ES-I3 (cell line): ENCODE measurements around the gene PITPNM3.

Experiments
- H3K36me3 ChIP-seq: 2 replicates; pipeline ENCODE4 v1.6.1; 2013; ENCODE audit warnings: mild to moderate bottlenecking, low read length, control low read depth, moderate library complexity; ENCODE audit not compliant: insufficient read depth
- H3K4me1 ChIP-seq: 2 replicates; pipeline ENCODE4 v1.6.1; 2013; ENCODE audit warnings: mild to moderate bottlenecking, control low read depth, low read length; ENCODE audit not compliant: insufficient read depth
- H3K9ac ChIP-seq: 2 replicates; pipeline ENCODE4 v1.6.1; 2013; ENCODE audit warnings: low read depth, mild to moderate bottlenecking, low read length, moderate library complexity
- H3K9me3 ChIP-seq: 2 replicates; pipeline ENCODE4 v1.6.1; 2013; ENCODE audit warnings: mild to moderate bottlenecking, low read length, moderate library complexity; ENCODE audit not compliant: control insufficient read depth, insufficient read depth

The PITPNM3 gene

DNA sequence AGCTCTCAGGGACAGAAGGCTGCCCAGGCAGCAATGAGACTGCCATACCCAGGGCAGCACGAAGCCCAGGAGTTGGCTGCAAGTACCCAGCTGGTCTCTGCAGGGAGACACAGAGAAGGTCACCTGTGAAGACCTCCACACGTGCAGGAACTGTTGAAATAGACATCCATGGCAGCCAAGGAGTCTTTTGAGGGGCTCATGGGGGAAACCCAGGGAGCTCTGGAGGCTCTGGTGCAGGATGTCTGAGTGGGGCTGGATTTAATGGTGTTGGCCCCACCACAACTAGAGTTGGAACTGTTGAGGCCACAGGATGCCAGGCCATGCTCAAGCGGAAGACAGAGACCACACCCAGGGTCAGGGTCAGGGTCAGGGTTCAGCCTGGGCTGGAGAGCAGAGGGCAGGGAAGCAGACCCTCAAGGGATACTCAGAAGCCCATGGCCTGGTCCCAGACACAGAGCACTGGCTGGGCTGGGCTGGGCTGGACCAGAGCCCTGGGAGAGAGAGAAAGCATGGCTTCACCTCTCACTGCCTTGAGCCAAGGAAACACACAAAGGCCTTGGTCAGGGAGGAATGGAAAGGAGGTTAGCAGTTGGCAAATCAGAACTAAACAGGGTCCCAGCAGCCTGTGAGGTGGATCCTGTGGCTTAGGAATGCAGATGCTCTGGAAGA is 21.4 kb downstream of the PITPNM3 start:
- peaks cover 9% of the 10 kb centered on the region for H3K4me1 ChIP-seq
- H3K36me3 ChIP-seq: no peaks in the 10 kb centered on the region
- H3K9ac ChIP-seq: no peak overlapping the region
- no peaks in the 10 kb centered on the region for H3K9me3 ChIP-seq

DNA sequence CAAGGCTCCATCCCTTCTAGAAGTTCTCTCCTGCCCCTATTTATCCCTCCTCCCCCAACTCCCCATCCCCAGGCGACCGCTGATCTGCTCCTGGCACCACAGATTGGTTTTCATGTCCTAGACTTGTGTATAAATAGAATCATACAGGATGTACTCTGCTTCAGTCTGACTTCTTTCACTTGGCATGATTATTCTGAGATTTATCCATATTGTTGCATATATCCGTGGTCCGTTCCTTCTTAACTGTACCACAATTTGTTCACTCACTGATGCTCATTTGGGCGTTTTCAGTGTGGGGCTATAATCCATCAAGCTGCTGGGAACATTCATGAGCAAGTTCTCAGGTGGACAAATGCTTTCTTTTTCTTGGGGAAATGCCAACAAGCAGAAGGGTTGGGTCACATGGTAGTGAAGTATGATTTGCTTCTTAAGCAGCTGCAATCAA is 23.9 kb downstream of the PITPNM3 start:
- H3K36me3 ChIP-seq: no peaks in the 10 kb centered on the region
- H3K4me1 ChIP-seq: peaks cover 13% of the 10 kb centered on the region
- no peak overlapping the region for H3K9ac ChIP-seq
- H3K9me3 ChIP-seq: no peaks in the 10 kb centered on the region

DNA sequence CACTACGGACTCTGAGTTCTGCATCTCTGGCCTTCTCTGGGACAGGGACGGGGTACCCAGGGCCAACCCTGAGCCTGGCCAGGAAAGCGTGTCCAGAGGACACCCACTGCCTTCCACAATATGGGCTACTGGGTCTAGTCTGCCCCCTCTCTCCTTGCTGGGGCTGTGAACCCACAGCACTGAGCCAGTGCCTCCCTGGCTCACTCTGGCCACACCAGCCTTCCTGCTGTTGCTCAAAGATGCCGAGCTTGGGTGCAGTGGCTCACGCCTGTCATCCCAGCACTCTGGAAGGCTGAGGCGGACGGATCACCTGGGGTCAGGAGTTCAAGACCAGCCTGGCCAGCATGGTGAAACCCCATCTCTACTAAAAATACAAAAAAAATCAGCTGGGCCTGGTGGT is 24.8 kb downstream of the PITPNM3 start:
- Histone ChIP-seq H3K9me3 (no peaks in the 10 kb centered on the region), H3K4me1 (peaks cover 13% of the 10 kb centered on the region), H3K9ac (no peak overlapping the region), H3K36me3 (no peaks in the 10 kb centered on the region)

DNA sequence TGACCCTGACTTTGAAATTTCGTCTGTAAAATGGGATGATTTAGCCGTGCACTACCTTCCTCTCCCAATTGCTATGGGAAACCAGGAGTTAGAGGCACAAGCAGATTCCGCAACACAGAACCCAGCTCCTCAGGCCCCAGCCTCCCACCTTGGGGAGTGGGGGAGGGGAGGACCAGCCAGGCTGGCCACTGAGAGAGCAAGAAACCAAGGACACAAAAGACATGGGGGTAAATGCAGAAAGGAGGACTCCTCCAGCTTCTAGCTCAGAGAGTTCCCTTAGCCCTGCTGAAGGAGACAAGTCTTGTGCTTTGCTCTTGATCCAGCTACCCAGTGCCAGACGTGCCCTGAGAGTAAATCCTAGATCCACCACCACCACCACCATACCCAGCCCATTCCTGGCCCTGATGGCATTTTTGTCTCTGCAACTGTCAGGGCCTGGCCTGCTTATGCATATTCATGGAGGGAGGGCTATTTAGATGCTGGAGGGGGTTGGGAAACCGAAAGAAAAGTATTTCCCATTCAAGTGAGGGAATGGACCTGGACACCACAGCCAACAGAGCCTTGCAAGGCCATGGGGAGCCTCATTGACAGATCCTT is 25.9 kb downstream of the PITPNM3 start:
- Histone ChIP-seq H3K9ac (no peak overlapping the region), H3K9me3 (no peaks in the 10 kb centered on the region), H3K36me3 (no peaks in the 10 kb centered on the region), H3K4me1 (peaks cover 13% of the 10 kb centered on the region)

DNA sequence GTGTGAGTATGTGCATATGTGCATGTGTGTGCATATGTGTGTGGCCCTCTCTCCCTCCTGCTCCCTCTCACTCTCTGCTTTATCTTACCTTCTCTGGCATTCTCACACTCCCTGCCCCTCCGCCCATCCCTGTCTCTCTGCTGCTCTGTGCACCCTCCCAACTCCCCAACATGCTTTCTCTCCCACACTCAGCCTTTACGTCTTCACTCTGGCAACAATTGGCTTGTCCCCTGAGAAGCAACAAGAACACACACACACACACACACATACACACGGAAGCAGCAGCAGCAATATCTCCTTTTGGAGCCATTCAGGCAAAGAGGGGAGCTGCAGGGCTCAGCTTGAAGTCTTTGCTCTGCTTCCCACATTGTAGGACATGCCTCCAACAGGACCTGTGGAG is 27.8 kb downstream of the PITPNM3 start:
- H3K9me3 ChIP-seq: no peaks in the 10 kb centered on the region
- no peaks in the 10 kb centered on the region for H3K36me3 ChIP-seq
- H3K9ac ChIP-seq: no peak overlapping the region
- peaks cover 18% of the 10 kb centered on the region for H3K4me1 ChIP-seq

DNA sequence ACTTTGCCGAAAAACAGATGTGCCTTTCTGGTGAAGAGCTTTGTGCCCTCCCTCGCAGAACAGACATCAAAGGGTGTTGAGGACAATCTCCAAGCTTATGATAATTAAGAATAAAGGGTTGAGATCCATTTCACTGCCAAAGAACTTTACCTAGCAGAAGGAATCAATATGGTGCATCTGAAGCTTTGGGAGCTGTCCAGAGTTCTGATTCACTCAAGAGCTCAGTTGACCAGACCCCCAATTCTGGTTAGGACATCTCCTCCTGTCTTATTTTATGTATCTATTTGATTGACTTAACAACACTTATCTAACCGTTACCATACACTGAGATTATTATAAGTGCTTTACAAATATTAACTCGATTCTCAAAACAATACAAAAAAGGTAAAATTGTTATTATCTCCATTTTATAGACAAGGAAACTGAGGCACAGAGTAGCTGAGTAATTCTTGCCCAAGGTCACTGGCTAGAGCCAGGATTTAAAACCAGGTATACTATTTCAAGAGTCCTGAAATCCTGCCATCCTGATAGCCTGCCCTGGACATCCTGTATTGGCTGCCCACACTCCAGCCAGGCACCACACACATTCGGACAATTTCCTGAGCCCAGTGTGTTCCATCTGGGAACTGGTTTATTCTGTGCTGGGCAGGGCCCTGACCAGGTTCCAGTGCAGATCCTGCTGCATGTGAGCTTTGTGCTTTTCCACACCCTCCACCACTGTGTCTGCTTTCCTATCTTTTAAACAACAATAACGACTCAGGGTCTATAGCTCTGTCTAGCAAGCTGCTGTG is 29.8 kb downstream of the PITPNM3 start:
- Histone ChIP-seq H3K36me3 (no peaks in the 10 kb centered on the region), H3K9ac (no peak overlapping the region), H3K9me3 (no peaks in the 10 kb centered on the region), H3K4me1 (peaks cover 31% of the 10 kb centered on the region)

DNA sequence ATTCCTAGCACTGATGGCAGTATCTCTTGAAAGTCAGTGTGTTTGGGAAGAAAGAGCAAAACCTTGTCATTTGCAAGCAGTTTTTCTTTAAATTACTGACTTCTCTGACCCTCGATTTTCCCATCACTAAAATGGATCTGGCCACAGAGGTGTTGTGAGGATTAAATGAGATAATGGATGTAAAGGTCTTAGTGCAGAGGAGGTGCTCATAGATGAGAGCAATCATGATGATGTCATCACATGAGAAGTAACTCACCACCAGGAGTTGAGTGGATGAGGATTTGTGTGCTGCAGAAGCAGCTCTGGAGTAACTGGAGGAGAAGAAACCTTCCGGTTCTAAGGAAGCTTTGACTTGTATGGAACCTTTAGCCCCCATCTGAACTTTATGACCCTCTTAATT is 30.6 kb downstream of the PITPNM3 start:
- no peaks in the 10 kb centered on the region for H3K36me3 ChIP-seq
- no peak overlapping the region for H3K9ac ChIP-seq
- H3K9me3 ChIP-seq: no peaks in the 10 kb centered on the region
- peaks cover 28% of the 10 kb centered on the region for H3K4me1 ChIP-seq

DNA sequence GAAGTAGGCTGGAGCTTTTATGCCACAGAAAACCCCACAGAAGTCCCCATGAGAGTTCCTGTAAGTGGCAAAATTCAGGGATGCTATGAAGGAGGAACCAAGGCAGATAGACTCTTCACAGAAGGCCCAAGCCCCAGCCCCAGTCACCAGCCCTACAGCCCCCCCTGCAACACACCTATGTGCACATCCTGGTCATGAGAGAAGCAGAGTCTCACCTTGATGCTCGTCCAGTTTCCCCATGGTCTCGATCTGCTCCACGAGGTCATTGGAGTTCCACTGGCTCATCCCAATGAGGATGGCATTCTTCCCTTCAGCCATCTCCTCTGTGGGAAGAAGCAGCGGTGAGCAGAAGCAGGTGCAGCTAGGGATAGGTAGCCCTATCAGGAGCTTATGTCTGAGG is 31.2 kb downstream of the PITPNM3 start:
- Histone ChIP-seq H3K4me1 (peaks cover 24% of the 10 kb centered on the region), H3K36me3 (no peaks in the 10 kb centered on the region), H3K9me3 (no peaks in the 10 kb centered on the region), H3K9ac (no peak overlapping the region)

DNA sequence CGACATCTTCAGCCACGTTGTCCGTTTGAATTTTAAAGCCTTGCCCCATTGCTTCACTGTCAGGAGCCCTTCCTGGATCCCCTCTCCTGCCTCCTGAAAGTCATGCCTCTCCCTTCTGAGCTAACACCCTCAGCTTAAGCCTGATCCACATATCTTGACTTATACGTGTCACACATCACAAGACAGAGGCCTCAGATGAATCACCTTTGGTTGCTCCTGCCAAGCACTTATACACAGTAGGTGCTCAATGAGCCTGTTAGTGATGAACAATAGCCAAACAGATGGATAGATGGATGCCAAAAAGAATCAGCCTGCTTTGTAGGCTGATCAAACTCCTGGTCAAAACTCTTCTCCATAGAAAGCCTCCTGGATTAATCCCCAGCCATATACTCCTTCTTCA is 31.8 kb downstream of the PITPNM3 start:
- no peaks in the 10 kb centered on the region for H3K9me3 ChIP-seq
- no peaks in the 10 kb centered on the region for H3K36me3 ChIP-seq
- H3K9ac ChIP-seq: no peak overlapping the region
- peaks cover 17% of the 10 kb centered on the region for H3K4me1 ChIP-seq

DNA sequence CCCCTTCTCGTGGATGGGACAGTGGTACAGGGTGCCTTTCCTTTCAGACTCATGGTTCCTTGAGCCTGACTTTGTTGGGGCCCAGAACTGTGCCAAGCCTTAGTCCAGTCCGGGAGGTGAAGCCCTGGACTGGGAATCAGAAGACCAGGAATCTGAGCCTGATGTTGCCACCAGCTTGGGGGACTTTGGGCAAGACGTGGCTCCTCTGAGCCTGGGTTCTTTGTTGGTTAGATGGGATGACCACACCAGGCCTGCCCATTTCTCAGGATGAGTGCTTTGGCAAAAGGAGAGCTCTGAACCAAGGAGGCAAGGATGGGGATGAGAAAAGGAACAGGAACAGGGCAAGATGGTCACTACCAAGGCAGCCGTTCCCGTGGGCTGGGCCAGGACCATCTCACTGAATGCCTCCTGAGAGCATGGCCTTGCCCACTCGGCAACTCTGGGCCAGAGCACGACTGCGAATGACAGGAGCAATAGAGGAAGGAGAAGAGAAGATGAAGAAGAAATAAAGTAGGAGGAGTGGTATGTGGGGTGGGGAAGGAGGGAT is 32.5 kb downstream of the PITPNM3 start:
- no peaks in the 10 kb centered on the region for H3K9me3 ChIP-seq
- H3K9ac ChIP-seq: no peak overlapping the region
- H3K4me1 ChIP-seq: peaks cover 17% of the 10 kb centered on the region
- H3K36me3 ChIP-seq: no peaks in the 10 kb centered on the region

DNA sequence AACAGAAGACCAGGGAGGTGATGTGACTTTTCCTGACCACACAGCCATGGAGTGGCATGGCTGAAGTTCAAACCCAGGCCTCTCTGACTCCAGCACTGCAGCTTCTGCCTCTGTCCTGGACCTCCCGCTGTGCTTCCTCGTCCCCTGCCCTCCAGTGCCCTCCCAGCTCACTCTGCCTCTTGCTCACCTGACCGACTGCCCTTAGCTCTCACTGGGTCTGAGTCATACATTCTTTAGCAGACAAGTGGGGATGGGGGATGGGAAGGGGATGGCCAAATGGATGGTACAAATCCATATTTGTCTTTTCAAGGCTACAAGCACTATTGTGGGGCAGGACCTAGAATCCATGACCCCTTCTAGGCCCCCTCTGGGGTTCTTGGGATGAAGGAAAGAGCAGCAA is 33.0 kb downstream of the PITPNM3 start:
- Histone ChIP-seq H3K9ac (no peak overlapping the region), H3K36me3 (no peaks in the 10 kb centered on the region), H3K4me1 (peaks cover 17% of the 10 kb centered on the region), H3K9me3 (no peaks in the 10 kb centered on the region)

DNA sequence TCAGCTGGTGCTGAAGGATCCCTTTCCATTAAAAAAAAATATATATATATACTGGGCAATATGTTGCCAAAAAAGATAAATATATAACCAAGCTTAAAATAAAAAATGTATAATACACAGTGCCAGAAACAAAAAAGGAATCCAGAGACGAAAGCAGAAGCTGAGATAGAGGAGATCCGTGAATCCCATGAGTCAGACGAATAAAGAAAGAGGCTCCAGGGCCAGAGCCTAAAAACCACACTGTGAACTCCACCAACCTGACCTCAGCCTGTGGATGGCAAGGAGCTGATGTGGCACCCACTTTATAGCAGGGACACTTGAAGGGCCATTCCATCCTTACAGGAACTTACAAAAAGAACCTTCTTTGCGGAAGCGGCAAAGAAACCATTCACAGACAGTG is 34.8 kb downstream of the PITPNM3 start:
- no peak overlapping the region for H3K9ac ChIP-seq
- no peaks in the 10 kb centered on the region for H3K36me3 ChIP-seq
- H3K9me3 ChIP-seq: no peaks in the 10 kb centered on the region

DNA sequence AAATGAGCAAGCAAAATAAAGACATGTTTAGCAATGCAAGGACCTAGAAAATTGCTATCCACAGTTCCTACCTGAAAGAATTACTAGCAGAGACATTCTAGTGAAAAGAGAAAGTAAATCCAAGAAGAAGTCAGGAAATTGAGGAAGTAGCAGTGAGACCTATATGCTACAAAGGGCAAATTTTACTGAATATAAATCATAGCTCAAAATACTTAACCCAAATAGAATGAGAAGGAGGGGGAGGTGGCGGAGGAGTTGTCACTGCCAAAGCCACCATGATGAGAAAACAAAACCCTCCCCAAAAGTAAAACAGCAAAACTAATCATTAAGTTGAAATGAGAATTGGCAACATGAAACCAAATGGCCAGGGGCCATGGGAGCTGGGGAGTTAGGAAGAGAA is 39.3 kb downstream of the PITPNM3 start:
- H3K9ac ChIP-seq: no peak overlapping the region
- no peaks in the 10 kb centered on the region for H3K9me3 ChIP-seq
- H3K36me3 ChIP-seq: no peaks in the 10 kb centered on the region
- H3K4me1 ChIP-seq: no peaks in the 10 kb centered on the region

More for the DNA sequence above, 34.8 kb downstream of the PITPNM3 start:
- H3K4me1 ChIP-seq: peaks cover 17% of the 10 kb centered on the region

DNA sequence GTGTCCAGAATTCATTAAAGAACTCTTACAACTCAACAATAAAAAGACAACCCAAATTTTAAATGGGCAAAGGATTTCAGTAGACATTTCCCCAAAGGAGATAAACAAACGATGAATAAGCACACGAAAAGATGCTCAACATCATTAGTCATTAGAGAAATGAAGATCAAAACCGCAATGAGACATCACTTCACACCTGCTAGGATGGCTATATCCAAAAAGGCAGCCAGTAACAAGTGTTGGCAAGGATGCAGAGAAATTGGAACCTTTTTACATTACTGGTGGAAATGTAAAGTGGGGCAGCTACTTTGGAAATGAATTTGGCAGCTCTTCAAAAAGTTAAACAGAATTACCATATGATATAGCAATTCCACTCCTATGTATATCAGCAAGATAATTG is 42.0 kb downstream of the PITPNM3 start:
- no peaks in the 10 kb centered on the region for H3K9me3 ChIP-seq
- peaks cover 9% of the 10 kb centered on the region for H3K4me1 ChIP-seq
- no peak overlapping the region for H3K9ac ChIP-seq
- no peaks in the 10 kb centered on the region for H3K36me3 ChIP-seq

DNA sequence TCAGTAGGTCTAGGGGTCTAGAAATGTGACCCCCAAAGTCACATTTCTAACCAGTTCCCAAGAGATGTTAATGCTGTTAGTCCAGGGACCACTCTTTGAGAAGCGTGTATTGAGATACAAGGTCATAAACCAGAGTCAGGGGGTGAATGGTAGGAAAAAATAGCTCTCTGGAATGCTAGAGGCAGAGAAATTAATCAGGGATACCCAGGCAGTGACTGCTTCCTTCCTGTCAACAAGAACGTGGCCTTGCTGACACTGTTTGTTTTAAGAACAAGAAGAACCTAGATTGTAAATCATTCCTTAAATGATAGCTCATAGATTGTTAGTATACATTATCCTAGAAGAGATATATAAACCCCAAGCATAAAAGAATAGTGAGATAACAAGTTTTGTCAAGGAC is 43.8 kb downstream of the PITPNM3 start:
- H3K4me1 ChIP-seq: peaks cover 9% of the 10 kb centered on the region
- H3K9me3 ChIP-seq: no peaks in the 10 kb centered on the region
- H3K9ac ChIP-seq: no peak overlapping the region
- no peaks in the 10 kb centered on the region for H3K36me3 ChIP-seq
